Keratinocyte (primary cell): ENCODE results near the gene PCDHA3. TPM values are rescaled to one million over a fixed set of nuclear protein-coding genes. Genes with fewer than 3 reads are reported as not detected.

ENCODE experiments used
- DNase-seq: peaks from one replicate; pipeline ENCODE4 v3.0.0-alpha.2; 2011; ENCODE audit warnings: low read depth, missing footprints, low spot score
- FAIRE-seq: peaks from 2 replicates; lab custom pipeline; 2011; peaks lifted over from hg19 to GRCh38; lab: Jason Lieb, UNC
- H2AFZ ChIP-seq: 2 replicates; pipeline ENCODE4 v1.6.0; 2012; ENCODE audit warnings: low read length, control low read depth, inconsistent platforms; ENCODE audit not compliant: control insufficient read depth
- H3K27ac ChIP-seq: 2 replicates; pipeline ENCODE4 v1.5.1; 2011; ENCODE audit warnings: low read length; ENCODE audit not compliant: control insufficient read depth, insufficient read depth
- H3K27me3 ChIP-seq: 3 replicates; pipeline ENCODE4 v1.6.0; 2011; ENCODE audit warnings: low read length; ENCODE audit not compliant: control insufficient read depth, insufficient read depth; ENCODE audit errors: extremely low read depth
- H3K36me3 ChIP-seq, 2 experiments: 2 replicates in 1 of 2; 3 replicates in 1 of 2; pipeline ENCODE4 v1.5.1; 2011; ENCODE audit warnings: low read length in 2 of 2, mild to moderate bottlenecking in 1 of 2; ENCODE audit not compliant: control insufficient read depth in 2 of 2, insufficient read depth in 2 of 2; ENCODE audit errors: extremely low read depth in 1 of 2
- H3K4me1 ChIP-seq: 3 replicates; pipeline ENCODE4 v1.5.1; 2011; ENCODE audit warnings: low read length; ENCODE audit not compliant: control insufficient read depth, insufficient read depth; ENCODE audit errors: extremely low read depth
- H3K4me2 ChIP-seq: 3 replicates; pipeline ENCODE4 v1.6.0; 2011; ENCODE audit warnings: low read depth, low read length; ENCODE audit not compliant: control insufficient read depth, insufficient read depth; ENCODE audit errors: extremely low read depth
- H3K4me3 ChIP-seq, 3 experiments: fragments of 200-600 bp in 1 of 3; sonication (generic) in 1 of 3; 2 replicates in 2 of 3; 3 replicates in 1 of 3; pipeline ENCODE4 v1.5.1; 2011 to 2016; ENCODE audit warnings: low read length in 3 of 3, mild to moderate bottlenecking in 3 of 3, control low read depth in 2 of 3, inconsistent platforms in 1 of 3, low read depth in 1 of 3, mixed read lengths in 1 of 3, mixed run types in 1 of 3, moderate library complexity in 1 of 3; ENCODE audit not compliant: control insufficient read depth in 2 of 3, insufficient read depth in 2 of 3; ENCODE audit errors: extremely low read depth in 1 of 3
- H3K79me2 ChIP-seq: 2 replicates; pipeline ENCODE4 v1.6.0; 2012; ENCODE audit warnings: low read length; ENCODE audit not compliant: control insufficient read depth, insufficient read depth
- H3K9ac ChIP-seq: 3 replicates; pipeline ENCODE4 v1.6.0; 2011; ENCODE audit warnings: low read length; ENCODE audit not compliant: control insufficient read depth, insufficient read depth; ENCODE audit errors: extremely low read depth
- H3K9me1 ChIP-seq: 3 replicates; pipeline ENCODE4 v1.6.0; 2011; ENCODE audit warnings: low read length; ENCODE audit not compliant: control insufficient read depth, insufficient read depth; ENCODE audit errors: extremely low read depth
- H3K9me3 ChIP-seq: 2 replicates; pipeline ENCODE4 v1.5.1; 2012; ENCODE audit warnings: low read depth, low read length; ENCODE audit not compliant: control insufficient read depth
- H4K20me1 ChIP-seq: 3 replicates; pipeline ENCODE4 v1.6.0; 2011; ENCODE audit warnings: low read length; ENCODE audit not compliant: control insufficient read depth, insufficient read depth; ENCODE audit errors: extremely low read depth
- CTCF ChIP-seq, 3 experiments: IDR thresholded peaks in 1 of 3; conservative IDR thresholded peaks in 1 of 3; optimal IDR thresholded peaks in 1 of 3; 2 replicates in 2 of 3; 3 replicates in 1 of 3; pipeline versions ENCODE3 to v1.5.1; 2011; ENCODE audit warnings: low read length in 3 of 3, mild to moderate bottlenecking in 3 of 3, moderate library complexity in 2 of 3, control low read depth in 1 of 3, inconsistent platforms in 1 of 3; ENCODE audit not compliant: insufficient read depth in 2 of 3; ENCODE audit errors: extremely low read depth in 1 of 3
- EZH2 ChIP-seq: IDR thresholded peaks from one replicate; pipeline ENCODE4 v1.6.1; 2012; ENCODE audit warnings: inconsistent platforms, mild to moderate bottlenecking, low read length, moderate library complexity
- dilution Hi-C: fragments of 300-500 bp; cut with MboI; formaldehyde crosslinking; loops from one replicate; pipeline ENCODE4 v1.7.0; 2020; ENCODE audit warnings: low sequenced_read_pairs; ENCODE audit not compliant: extremely low pct_ligation_motif_present
- polyA plus RNA-seq, 5 experiments: library from polyadenylated mRNA; depleted of rRNA in 3 of 5; stranded (reverse) in 3 of 5; stranded (forward) in 1 of 5; unstranded in 1 of 5; fragments of >200 nt; gene quantifications; 1 replicate in 1 of 5; 2 replicates in 3 of 5; 3 replicates in 1 of 5; pipeline versions ENCODE4 v1.2.1 to v1.2.3, GENCODE V29; 2011 to 2012; ENCODE audit warnings: missing spikeins in 2 of 5, low read depth in 1 of 5, low replicate concordance in 1 of 5

PCDHA3 gene
- polyA plus RNA-seq, 1 donor (not counting 4 experiments of a cell fraction or from before 2014, with no cell fraction given), result 0.01 TPM

GRCh38 chr5:140764177-140764973 is 36.5 kb upstream of the PCDHA3 start:
- peaks cover 3% of the 10 kb centered on the region for H3K9me3 ChIP-seq
- H3K9ac ChIP-seq, result no peak overlapping the region
- H3K9me1 ChIP-seq, result no peaks in the 10 kb centered on the region
- H4K20me1 ChIP-seq, result no peaks in the 10 kb centered on the region
- no peaks in the 10 kb centered on the region for H3K27me3 ChIP-seq
- dilution Hi-C loops, result no loop called here
- no peak overlapping the region for H3K4me3 ChIP-seq
- FAIRE-seq, result no peak
- TF ChIP-seq CTCF (optimal IDR thresholded peaks at IDR 0.05 in 1 of 3, IDR thresholded peaks at IDR 0.05 in 1 of 3, conservative IDR thresholded peaks at IDR 0.05 in 1 of 3; ENCODE audit: extremely low read depth in 1 of 3, insufficient read depth in 2 of 3, low read length in 3 of 3) (no peak), EZH2 (no peak)
- no peaks in the 10 kb centered on the region for H3K36me3 ChIP-seq
- H3K4me2 ChIP-seq, result no peak overlapping the region
- H3K4me1 ChIP-seq, result no peaks in the 10 kb centered on the region
- no peak for DNase-seq
- H2AFZ ChIP-seq, result no peak overlapping the region
- no peaks in the 10 kb centered on the region for H3K79me2 ChIP-seq
- no peak overlapping the region for H3K27ac ChIP-seq

GRCh38 chr5:140767444-140767843 is 33.4 kb upstream of the PCDHA3 start:
- no peak overlapping the region for H3K9ac ChIP-seq
- H2AFZ ChIP-seq, result no peak overlapping the region
- H4K20me1 ChIP-seq, result no peaks in the 10 kb centered on the region
- dilution Hi-C loops, result no loop called here
- no peaks in the 10 kb centered on the region for H3K27me3 ChIP-seq
- DNase-seq (no peak), FAIRE-seq (no peak)
- no peaks in the 10 kb centered on the region for H3K79me2 ChIP-seq
- H3K4me1 ChIP-seq, result no peaks in the 10 kb centered on the region
- no peaks in the 10 kb centered on the region for H3K9me1 ChIP-seq
- TF ChIP-seq CTCF (optimal IDR thresholded peaks at IDR 0.05 in 1 of 3, IDR thresholded peaks at IDR 0.05 in 1 of 3, conservative IDR thresholded peaks at IDR 0.05 in 1 of 3; ENCODE audit: extremely low read depth in 1 of 3, insufficient read depth in 2 of 3, low read length in 3 of 3) (no peak), EZH2 (no peak)
- H3K4me2 ChIP-seq, result no peak overlapping the region
- H3K9me3 ChIP-seq, result peaks cover 3% of the 10 kb centered on the region
- no peak overlapping the region for H3K4me3 ChIP-seq
- no peaks in the 10 kb centered on the region for H3K36me3 ChIP-seq
- no peak overlapping the region for H3K27ac ChIP-seq
